ENCODE results near the gene CCNF. TPM values are rescaled to one million over a fixed set of nuclear protein-coding genes. Genes with fewer than 3 reads are reported as not detected.

CCNF gene
- total and polyA plus RNA-seq, 11 donors, result 0.38 to 6.0 (median 1.6) TPM

DNA sequence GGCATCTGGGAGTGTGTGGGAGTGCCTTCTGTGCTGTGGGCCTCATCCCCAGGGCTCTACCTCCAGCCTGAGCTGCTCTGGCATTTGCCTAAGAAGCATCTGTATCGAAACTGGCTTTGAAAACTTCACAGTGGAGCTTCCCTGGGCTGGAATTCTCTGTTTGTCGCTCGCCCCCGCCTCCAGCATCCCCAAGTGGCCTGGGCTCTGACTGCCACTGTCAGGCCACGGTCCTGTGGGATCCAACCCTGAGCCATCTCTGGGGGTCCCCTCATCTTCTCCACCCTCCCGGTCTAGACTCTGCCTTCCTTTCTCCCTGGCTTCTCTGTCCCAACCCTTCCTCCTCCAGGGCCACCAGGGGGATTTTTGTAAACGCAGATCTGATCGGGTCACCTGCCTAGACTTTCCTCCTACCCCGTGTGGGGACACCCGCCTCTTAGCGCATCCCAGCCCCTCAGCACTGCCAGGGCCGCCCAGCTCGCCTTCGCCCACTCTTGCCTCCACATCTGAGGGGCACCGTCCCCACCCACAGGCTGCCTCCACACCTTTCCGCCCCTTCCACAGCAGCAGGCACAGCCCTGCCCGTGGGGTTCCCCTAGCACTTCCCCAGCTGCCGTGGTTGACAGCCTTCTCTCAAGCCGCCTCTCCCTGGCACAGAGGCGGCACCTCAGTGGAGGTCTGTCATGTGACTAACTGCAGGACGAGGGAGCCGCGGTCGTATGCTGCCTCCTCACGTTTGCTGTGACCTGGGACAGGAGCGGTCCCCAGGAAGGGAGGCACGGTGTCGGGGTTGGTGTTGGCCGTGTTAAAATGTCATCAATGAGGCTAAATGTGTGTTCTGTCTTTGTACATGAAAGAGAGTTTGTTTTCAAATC lies 57.6 kb downstream of the CCNF start:
- DNase-seq (peak in 4 of 5 donors; percentile 46 to 75 (median 70)), ATAC-seq (peak; percentile 49 to 82 (median 72))
- H3K9me3 ChIP-seq, result no peaks in the 10 kb centered on the region
- peak in 8 of 12 donors; percentile 11 to 48 (median 28) for TF ChIP-seq CTCF (IDR thresholded peaks at IDR 0.05)
- TF ChIP-seq POLR2A (IDR thresholded peaks at IDR 0.05), result no peak
- H3K27me3 ChIP-seq, result no peaks in the 10 kb centered on the region
- H3K36me3 ChIP-seq, result no peaks in the 10 kb centered on the region
- peaks cover 0 to 41% (median 23%) of the 10 kb centered on the region in 12 donors for H3K4me1 ChIP-seq
- peak overlapping the region in 9 of 12 donors; percentile 24 to 62 (median 54) for H3K27ac ChIP-seq
- 57 to 69% (median 68%) methylated on average over 28 to 29 of the region's 29 CpGs for WGBS, 4 donors
- H3K4me3 ChIP-seq, result peak overlapping the region in 1 of 12 donors; percentile 29
- intact Hi-C loops (cut with DNase I), result no loop called here

DNA sequence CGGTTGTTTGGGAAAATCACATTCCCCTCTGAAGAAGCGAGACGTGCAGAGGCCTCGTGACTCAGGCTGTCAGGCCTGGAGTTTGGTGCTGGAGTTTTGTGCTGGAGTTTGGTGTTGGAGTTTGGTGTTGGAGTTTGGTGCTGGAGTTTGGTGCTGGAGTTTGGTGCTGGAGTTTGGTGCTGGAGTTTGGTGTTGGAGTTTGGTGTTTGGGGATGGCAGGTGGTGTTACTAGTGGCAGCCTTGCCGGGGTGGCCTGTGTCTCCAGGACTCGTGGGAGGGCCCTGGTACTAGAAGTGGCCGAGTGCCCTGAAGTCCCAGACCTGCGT lies 58.2 kb downstream of the CCNF start:
- H3K4me1 ChIP-seq, result peaks cover 0 to 38% (median 19%) of the 10 kb centered on the region in 12 donors
- H3K27ac ChIP-seq, result no peak overlapping the region
- no peak overlapping the region for H3K4me3 ChIP-seq
- WGBS, 4 donors, result 80 to 83% (median 82%) methylated on average over 5 to 8 of the region's 8 CpGs
- H3K9me3 ChIP-seq, result no peaks in the 10 kb centered on the region
- H3K36me3 ChIP-seq, result no peaks in the 10 kb centered on the region
- no peaks in the 10 kb centered on the region for H3K27me3 ChIP-seq
- DNase-seq (no peak), ATAC-seq (no peak)
- intact Hi-C loops (cut with DNase I), result no loop called here
- TF ChIP-seq POLR2A (IDR thresholded peaks at IDR 0.05) (no peak), CTCF (IDR thresholded peaks at IDR 0.05) (no peak)

GRCh38 chr16:2487903-2488531 lies 58.8 kb downstream of the CCNF start:
- TF ChIP-seq CTCF (IDR thresholded peaks at IDR 0.05) (no peak), POLR2A (IDR thresholded peaks at IDR 0.05) (no peak)
- 77 to 89% (median 85%) methylated on average over 14 to 15 of the region's 15 CpGs for WGBS, 4 donors
- Histone ChIP-seq H3K4me1 (peaks cover 0 to 32% (median 15%) of the 10 kb centered on the region in 12 donors), H3K27me3 (no peaks in the 10 kb centered on the region), H3K9me3 (no peaks in the 10 kb centered on the region), H3K4me3 (no peak overlapping the region), H3K27ac (no peak overlapping the region), H3K36me3 (no peaks in the 10 kb centered on the region)
- peak in 2 of 5 donors; percentile 23 to 55 for DNase-seq
- ATAC-seq, result no peak
- intact Hi-C loops (cut with DNase I), result no loop called here

DNA sequence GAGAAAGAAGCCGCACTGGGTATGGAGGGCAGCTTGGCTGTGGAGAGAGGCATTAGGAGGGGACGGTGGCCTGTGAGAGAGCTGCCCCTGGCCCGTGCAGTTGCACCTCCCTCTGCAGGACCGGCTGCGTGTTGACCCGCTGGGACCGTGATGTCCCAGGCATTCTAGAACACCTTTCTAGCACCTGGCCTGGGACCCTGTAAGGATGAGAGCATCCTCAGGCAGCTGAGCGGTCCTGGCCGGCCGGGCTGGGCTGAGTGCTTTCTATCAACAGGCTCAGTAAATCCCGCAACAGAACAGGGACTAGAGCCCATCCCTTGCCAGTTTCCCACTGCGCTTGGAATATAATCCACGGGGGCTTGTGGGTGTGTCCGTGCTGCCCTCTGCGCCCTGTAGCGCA lies 60.3 kb downstream of the CCNF start:
- DNase-seq (no peak), ATAC-seq (no peak)
- Histone ChIP-seq H3K4me1 (peaks cover 0 to 27% (median 12%) of the 10 kb centered on the region in 12 donors), H3K36me3 (no peaks in the 10 kb centered on the region), H3K9me3 (no peaks in the 10 kb centered on the region), H3K27ac (no peak overlapping the region), H3K27me3 (no peaks in the 10 kb centered on the region), H3K4me3 (no peak overlapping the region)
- intact Hi-C loops (cut with DNase I), result no loop called here
- TF ChIP-seq CTCF (IDR thresholded peaks at IDR 0.05) (no peak), POLR2A (IDR thresholded peaks at IDR 0.05) (no peak)
- 88 to 96% (median 96%) methylated on average over 16 of the region's 16 CpGs for WGBS, 4 donors

Measured in heart left ventricle (tissue), 16 donors.